GM21825 (cell line): ENCODE results near the gene DCTN3.

ENCODE experiments used
- ATAC-seq: cut with Tn5 transposase; IDR thresholded peaks from one replicate; pipeline ENCODE4 v1.9.1; 2021; ENCODE audit warnings: mild to moderate bottlenecking, moderate library complexity; ENCODE audit not compliant: unreplicated experiment

Gene DCTN3

GRCh38 chr9:34624475-34625185, 4.3 kb upstream of the DCTN3 start:
- no peak for ATAC-seq

DNA sequence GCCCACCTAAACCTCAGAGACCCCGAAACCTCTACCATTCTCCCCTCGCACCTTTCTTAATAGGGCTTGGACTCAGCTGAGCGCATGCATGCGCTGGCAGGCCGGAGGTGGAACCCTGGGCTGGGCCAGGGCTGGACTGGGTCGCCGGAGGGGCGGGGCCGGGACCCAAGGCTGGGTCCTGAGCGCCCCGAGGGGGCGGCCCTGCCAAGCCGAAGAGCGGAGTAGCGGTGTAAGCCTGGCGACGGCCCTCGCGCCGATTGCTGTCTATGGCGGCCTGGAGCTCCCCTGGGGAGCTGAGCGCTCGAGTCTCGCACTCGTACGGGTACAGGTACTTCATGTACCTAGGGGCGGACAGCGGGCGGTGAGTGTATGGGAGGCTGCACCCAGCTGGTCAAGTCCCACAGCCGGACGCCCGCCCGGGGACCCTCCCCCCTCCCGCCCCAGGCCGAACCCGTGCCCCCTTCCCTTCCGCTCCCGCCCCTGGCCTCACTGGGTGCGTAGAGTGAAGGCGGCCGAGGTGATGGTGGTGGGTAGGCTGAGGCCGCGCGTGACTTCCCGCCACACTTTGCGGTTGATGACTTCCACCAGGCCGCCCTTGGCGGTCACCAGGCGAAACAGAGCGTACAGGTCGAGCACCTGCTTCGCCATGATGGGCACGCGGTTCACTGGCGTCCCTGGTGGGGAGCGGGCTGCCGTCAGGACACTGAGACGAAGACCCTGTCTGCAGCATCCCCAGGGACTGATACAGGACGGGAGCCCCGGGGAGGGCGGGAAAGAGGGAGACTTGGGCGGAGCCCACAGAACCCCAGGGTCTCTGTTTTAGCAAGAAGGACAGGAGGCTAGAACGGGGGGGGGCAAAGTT, 3.3 kb upstream of the DCTN3 start:
- no peak for ATAC-seq

DNA sequence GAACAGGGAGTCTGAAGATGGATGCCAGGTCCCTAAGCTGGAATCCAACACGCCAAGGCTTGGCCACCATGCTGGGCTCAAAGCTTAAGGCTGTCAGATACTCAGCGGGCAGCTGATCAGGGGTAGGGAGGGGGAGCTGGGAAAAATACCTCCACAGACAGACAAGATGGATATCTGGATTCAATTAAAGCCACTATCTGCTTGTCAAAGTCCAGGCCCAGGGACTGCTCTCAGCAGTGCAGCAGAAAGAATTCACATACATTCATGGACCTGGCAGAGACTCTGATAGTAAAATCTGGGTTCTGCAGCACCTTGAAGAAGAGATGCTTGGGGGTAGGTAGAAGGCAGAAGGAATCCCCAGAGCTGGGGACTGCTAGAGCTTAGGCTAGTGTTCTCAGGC, 5.2 kb downstream of the DCTN3 start:
- no peak for ATAC-seq

- peak; percentile 47 for ATAC-seq
These were observed 7.4 kb downstream of the DCTN3 start for GRCh38 chr9:34612788-34613390.

- ATAC-seq: peak; percentile 87
These were observed 8.2 kb downstream of the DCTN3 start, which contains the start of gene RPP25L for GRCh38 chr9:34611811-34612787. Gene RPP25L (minus strand): TSS chr9:34612097. CDS start chr9:34611296, 801 bp downstream.

DNA sequence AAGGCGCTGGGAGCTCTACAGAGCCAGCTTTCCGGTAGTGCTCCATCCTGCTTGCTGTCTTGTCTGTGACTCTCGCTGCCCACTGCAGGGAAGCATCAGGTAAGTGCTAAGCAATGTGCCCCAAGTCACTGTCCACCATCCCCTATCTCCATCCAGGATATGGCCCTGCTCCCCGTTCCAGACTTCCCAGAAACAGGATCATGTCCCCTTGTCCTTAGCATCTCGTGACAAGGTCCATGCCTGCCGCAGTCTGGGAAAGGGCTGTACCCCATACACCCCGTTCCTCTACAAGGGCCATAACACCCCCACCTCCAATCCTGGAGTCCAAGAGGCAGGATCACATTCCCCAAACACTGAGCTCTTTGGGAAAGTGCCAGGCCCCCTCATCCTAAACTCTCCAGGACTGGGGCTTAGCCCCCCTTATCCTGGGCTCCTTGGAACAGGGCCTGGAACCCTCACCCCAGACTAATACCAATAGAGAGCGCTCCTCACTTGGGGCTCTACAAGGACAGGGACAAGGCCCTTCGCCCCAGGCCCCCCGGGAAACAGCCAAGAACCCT, 9.0 kb downstream of the DCTN3 start:
- no peak for ATAC-seq

- no peak for ATAC-seq
These were observed 9.7 kb downstream of the DCTN3 start for GRCh38 chr9:34610434-34611206.

GRCh38 chr9:34607331-34607730, 13.0 kb downstream of the DCTN3 start:
- no peak for ATAC-seq

- ATAC-seq: no peak
These were observed 13.4 kb downstream of the DCTN3 start for GRCh38 chr9:34606905-34607304.

DNA sequence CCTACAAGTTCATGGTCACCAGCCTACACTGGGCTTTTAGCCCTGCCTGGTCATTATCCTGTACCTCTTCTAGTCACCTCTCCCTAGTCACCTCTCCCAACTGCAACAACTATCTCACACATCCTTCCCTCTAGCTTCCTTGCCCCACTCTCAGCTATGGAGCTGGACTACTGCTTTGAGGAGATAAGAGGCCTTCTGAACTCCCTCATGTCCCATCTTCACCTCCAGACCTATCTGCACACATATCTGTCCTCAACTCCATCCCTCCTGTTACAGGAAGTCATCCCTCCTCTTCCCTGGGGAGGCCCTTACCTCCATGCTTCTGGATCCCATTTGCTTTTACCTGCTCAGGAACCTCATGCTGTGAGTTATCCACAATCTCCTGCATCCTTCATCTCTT, 14.1 kb downstream of the DCTN3 start:
- ATAC-seq: no peak

GRCh38 chr9:34603610-34604231, 16.6 kb downstream of the DCTN3 start:
- ATAC-seq: no peak

DNA sequence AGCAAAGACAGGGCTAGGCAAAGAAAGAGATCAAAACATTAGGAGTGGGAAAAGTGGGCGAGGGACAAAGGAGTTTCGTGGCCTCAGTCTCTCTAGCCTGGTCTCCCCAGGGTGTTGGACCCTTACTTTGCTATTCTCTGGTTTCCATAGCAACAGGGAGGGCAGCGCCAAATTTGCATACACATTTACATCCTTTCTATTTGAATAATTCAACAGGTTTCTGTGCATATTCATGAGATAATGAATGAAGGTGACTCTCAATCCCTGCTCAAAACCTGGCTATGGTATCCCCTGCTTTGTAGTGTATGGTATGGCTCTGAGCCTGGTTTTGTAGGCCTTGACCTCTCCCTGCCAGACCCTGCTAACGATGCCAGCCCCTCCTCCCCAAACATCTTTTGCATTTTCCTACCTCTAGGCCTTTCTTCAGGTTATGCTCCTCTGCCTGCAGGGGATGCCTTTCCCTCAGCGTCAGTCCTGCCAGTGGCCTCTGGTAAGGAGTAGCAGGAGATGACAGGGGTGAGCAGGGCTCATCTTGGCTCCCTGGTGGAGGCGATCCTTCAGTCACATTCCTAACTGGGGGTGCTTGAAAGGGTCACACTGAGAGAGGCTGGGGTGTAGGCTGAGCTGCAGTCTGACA, 18.2 kb downstream of the DCTN3 start:
- no peak for ATAC-seq

DNA sequence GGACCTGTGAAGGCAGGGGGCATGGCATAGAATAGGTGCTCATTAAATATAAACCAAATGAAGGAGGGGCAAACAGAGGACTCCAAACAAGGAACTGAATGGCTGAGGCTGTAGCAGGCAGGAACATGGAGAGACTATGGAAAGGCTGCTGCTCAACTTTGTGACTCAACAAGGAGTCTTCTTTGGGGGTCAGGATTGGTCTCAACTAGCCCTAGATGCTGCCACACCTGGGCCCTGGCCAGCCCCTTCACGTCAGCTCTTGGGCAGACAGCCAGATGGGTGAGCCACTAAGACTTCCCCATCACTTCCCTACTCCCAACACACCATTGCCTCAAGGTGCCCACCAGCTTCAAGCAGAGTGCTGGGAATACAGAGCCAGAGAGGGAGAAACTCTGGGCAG, 19.4 kb downstream of the DCTN3 start:
- no peak for ATAC-seq

DNA sequence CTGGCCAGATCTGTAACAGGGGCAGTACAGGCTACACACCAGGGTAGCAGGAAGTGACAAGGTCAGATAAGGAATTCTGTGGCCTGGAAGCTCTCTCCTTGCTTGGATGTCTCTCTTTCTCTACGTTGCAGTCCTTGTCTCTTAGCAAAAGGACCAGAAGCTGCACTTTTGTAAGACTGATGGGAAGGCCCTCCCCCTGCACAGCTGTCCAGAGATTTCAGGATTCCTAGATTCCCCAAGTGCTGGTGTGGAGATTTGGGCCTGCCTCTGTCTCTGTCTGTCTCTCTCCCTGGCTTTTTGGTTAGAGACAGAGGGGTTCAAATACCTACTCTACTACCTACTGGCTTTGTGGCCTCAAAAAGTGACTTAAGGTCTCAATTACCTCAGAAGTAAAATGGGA, 20.7 kb downstream of the DCTN3 start:
- ATAC-seq: no peak

DNA sequence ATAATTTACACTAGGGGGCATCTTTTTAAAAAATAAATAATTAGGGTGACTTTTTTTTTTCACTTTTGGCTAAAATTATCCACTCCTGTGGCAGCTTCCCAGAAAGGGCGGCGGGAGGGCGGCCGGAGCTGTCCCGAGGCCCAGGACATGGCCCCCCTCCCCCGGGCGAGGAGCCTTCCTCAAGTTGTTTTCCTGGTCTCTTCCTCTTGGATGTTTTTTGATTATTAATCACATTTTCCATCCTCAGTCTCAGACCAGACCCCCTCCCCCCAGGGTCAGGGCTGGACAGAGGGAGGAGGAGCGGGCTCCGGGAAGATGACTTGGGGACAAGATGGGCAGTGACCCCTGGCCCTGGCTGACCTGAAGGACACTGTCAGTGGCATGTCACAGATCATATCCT, 26.1 kb downstream of the DCTN3 start:
- no peak for ATAC-seq

DNA sequence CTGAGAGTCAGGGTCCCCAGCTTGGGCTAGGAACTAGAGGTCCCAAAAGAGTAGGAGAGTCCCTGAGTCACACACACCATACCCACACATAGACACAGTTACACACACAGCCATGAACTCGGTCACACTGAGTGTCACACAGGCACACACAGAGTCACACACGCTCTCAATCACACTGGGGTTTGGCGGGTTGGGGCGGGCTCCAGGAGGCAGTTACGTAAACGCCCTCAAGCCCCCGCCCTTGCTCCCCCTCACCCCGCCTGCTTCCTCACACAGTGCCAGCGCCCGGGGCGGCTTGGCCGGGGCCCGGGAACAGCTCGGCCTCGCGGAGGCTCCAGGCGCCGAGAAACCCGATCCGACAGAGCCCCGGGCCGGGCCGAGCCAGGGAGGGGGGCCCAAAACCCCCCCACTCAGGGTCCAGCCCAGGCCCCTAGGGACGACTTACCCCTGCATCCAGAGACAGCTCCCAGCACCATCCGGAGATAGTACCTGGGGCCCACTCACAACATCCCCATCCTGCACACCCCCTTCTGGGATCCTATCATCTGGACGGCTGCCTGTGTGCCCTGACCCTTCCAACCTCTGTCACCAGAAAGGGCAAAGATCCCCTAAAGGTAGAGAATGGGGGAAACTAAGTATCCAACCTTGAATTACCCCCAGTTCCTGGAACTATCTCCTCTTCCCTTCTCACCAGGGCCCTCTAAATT, 27.2 kb downstream of the DCTN3 start:
- no peak for ATAC-seq

GRCh38 chr9:34591917-34592866, 28.1 kb downstream of the DCTN3 start:
- ATAC-seq: no peak
